Upper lobe of right lung (tissue), 1 donor: ENCODE measurements around the gene RXFP4. TPM values are rescaled to one million over a fixed set of nuclear protein-coding genes. Genes with fewer than 3 reads are reported as not detected.

ENCODE experiments used
- ATAC-seq: fragments of 200-7000 bp; cut with Tn5 transposase; one replicate; pipeline ENCODE4 v1.9.1; 2020; ENCODE audit warnings: mild to moderate bottlenecking, moderate library complexity
- DNase-seq: peaks from one replicate; pipeline ENCODE4 v3.0.0-alpha.2; 2020
- H3K27ac ChIP-seq: fragments of 200-600 bp; one replicate; pipeline ENCODE4 v1.8.0; 2022
- H3K27me3 ChIP-seq: fragments of 200-600 bp; one replicate; pipeline ENCODE4 v1.8.0; 2022; ENCODE audit warnings: mild to moderate bottlenecking
- H3K36me3 ChIP-seq: fragments of 200-600 bp; one replicate; pipeline ENCODE4 v1.8.0; 2022
- H3K4me1 ChIP-seq: fragments of 200-600 bp; one replicate; pipeline ENCODE4 v1.8.0; 2022
- H3K4me3 ChIP-seq: fragments of 200-600 bp; one replicate; pipeline ENCODE4 v1.8.0; 2022; ENCODE audit warnings: mild to moderate bottlenecking
- H3K9me3 ChIP-seq: fragments of 200-600 bp; one replicate; pipeline ENCODE4 v1.8.0; 2022
- intact Hi-C: fragments of 100-400 bp; cut with DNase I; formaldehyde crosslinking; loops from one replicate; pipeline ENCODE4 v1.11.0; 2022
- total RNA-seq: library from RNA; stranded (reverse); fragmentation: NEBNext Ultra II Directional; extraction: Animal tissue kit (Norgen Biotek cat#: 25700); gene quantifications from one replicate; pipeline ENCODE4 v1.2.1, GENCODE V29; 2021
- TF ChIP-seq, protein P1 (sequence below): fragments of 200-600 bp; IDR thresholded peaks from one replicate; pipeline ENCODE4 v1.8.0; 2022; ENCODE audit warnings: antibody characterized with exemption
- donor health status: DM: no; HTN: yes; CAD: no; lungs with severe emphysema.

Gene RXFP4
- total RNA-seq, 1 donor from 2014 or later = not detected

DNA sequence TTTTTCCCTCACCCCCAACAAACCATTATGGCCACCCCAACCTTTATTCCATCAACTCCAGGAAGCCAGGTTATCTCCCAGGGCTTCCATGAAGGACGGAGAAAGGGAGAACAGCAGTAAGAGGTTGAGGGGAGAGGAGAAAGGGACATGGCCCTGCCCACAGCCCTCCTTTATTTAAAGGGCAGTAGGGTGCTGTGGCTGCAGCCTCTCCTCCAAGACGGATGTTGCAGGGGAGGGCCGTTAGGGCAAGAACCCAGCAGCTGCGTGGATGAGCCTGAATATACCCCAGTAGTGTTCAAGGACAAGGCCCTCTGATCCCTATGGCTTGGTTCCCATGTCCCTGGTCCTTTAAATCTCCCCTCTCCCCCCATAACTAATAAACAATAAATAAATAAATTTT lies 5.9 kb downstream of the RXFP4 start:
- peaks cover 65% of the 10 kb centered on the region for H3K36me3 ChIP-seq
- H3K27ac ChIP-seq = no peak overlapping the region
- intact Hi-C loops = no loop called here
- no peak overlapping the region for H3K4me3 ChIP-seq
- H3K4me1 ChIP-seq = peaks cover 33% of the 10 kb centered on the region
- no peak for ATAC-seq
- H3K27me3 ChIP-seq = no peaks in the 10 kb centered on the region
- TF ChIP-seq, protein P1, sequence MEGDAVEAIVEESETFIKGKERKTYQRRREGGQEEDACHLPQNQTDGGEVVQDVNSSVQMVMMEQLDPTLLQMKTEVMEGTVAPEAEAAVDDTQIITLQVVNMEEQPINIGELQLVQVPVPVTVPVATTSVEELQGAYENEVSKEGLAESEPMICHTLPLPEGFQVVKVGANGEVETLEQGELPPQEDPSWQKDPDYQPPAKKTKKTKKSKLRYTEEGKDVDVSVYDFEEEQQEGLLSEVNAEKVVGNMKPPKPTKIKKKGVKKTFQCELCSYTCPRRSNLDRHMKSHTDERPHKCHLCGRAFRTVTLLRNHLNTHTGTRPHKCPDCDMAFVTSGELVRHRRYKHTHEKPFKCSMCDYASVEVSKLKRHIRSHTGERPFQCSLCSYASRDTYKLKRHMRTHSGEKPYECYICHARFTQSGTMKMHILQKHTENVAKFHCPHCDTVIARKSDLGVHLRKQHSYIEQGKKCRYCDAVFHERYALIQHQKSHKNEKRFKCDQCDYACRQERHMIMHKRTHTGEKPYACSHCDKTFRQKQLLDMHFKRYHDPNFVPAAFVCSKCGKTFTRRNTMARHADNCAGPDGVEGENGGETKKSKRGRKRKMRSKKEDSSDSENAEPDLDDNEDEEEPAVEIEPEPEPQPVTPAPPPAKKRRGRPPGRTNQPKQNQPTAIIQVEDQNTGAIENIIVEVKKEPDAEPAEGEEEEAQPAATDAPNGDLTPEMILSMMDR = no peak
- no peaks in the 10 kb centered on the region for H3K9me3 ChIP-seq
- DNase-seq = peak; percentile 19

DNA sequence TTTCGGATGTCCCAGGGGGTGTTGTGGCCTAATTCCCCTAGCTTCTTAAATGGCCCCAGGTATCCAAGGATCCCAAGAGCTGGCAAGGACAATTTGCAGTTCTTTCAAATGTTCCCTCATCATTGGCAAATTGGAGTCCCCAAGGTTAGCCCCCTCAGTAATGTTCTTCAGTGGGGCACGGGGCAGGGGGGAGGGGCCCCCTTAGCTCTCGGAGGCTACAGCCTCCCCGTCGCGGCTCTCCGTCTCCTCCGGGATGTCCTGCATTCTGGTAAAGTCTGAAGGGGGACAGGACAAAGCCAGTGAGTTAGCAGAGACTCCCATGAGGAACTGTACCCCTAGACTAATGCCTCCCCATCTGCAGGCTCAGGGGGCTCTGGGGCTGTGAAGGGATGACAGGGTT lies 6.3 kb downstream of the RXFP4 start:
- intact Hi-C loops = no loop called here
- ATAC-seq = no peak
- H3K27ac ChIP-seq = no peak overlapping the region
- TF ChIP-seq, protein P1 = no peak
- H3K9me3 ChIP-seq = no peaks in the 10 kb centered on the region
- peaks cover 70% of the 10 kb centered on the region for H3K36me3 ChIP-seq
- peak; percentile 27 for DNase-seq
- no peak overlapping the region for H3K4me3 ChIP-seq
- peaks cover 29% of the 10 kb centered on the region for H3K4me1 ChIP-seq
- no peaks in the 10 kb centered on the region for H3K27me3 ChIP-seq

DNA sequence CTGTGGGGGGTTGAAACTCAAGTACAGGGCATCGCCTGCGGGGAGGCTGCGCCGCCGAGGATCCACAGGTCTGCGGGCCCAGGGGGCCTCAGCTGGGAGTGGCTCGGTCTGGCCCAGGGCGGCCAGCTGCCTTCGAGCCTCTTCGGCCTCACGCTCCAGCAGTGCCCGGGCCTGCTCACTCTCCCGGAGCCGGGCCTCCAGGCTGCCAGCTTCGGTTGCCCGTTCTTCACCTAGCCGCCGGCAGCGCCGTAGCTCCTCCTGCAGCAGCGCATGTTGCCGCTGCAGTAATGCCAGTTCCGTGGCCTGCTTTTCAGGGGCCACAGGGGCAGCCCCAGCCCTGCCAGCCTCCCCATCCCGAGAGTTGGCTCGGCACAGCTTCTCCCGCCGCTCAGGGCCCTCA lies 9.4 kb downstream of the RXFP4 start:
- no peaks in the 10 kb centered on the region for H3K27me3 ChIP-seq
- intact Hi-C loops = no loop called here
- H3K27ac ChIP-seq = no peak overlapping the region
- peak; percentile 55 for DNase-seq
- TF ChIP-seq, protein P1 = no peak
- no peaks in the 10 kb centered on the region for H3K9me3 ChIP-seq
- H3K4me3 ChIP-seq = no peak overlapping the region
- H3K4me1 ChIP-seq = peaks cover 9% of the 10 kb centered on the region
- H3K36me3 ChIP-seq = peaks cover 98% of the 10 kb centered on the region
- no peak for ATAC-seq

DNA sequence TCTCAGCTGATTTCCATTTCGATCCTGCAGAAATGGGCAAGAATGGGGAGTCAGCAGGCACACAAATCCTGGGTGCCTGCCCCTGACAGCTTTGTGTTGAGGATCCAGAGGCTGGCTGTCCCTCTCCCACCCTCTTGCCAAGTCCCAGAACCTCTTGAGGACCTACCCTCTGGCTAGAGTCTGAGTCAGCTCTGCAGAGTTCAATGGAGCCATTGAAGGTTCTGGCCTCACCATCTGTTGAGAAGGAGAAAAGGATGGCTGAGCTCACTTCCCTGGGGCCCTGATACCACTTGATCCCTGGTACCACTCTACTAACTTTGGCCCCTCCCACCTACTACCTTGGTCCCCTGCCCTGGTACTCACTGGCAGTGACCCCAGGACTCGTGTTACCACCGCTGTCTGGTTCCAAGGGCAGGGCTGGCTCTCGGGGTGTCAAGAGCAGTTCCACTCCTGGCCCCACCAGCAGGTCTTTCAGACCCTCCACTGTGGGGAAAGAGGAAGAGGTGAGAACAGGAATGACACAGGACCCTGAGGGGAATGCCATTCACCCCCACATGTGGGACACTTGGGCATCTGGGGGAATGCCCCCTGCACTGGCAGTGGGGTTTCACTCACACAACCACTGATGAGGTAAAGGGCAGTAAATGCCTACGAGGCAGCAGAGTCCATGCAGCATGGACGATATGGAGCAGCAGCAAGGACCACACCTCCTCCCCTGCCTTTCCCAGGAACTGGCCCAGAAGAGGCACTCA lies 10.5 kb downstream of the RXFP4 start:
- Histone ChIP-seq H3K9me3 (no peaks in the 10 kb centered on the region), H3K27me3 (no peaks in the 10 kb centered on the region), H3K4me3 (no peak overlapping the region), H3K36me3 (peaks cover 98% of the 10 kb centered on the region), H3K4me1 (no peaks in the 10 kb centered on the region), H3K27ac (no peak overlapping the region)
- no peak for DNase-seq
- TF ChIP-seq, protein P1 = no peak
- intact Hi-C loops = no loop called here
- ATAC-seq = peak; percentile 12

DNA sequence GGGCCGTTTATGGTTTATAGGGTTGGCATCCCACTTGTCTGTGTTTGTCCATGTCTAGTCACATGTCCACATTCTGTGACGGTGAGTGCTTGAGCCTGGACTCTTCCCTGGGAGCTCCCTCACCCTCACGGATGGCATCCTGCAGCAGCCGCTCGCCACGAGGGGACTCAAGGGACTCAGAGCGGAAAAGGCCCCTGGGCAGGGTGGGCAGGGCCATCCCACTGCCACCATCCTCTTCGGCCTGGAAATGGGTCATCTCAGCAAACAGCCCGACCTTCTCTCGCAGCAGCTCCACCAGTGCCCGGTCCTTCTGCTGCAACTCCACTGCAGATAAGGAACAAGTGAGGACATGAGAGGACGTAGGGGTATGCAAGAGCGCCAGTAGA lies 11.1 kb downstream of the RXFP4 start:
- H3K27ac ChIP-seq = no peak overlapping the region

More for the DNA sequence above, 11.1 kb downstream of the RXFP4 start:
- no peak overlapping the region for H3K4me3 ChIP-seq
- H3K4me1 ChIP-seq = no peaks in the 10 kb centered on the region
- DNase-seq = no peak
- H3K36me3 ChIP-seq = peaks cover 98% of the 10 kb centered on the region
- TF ChIP-seq, protein P1 = no peak
- intact Hi-C loops = no loop called here
- no peak for ATAC-seq
- H3K27me3 ChIP-seq = no peaks in the 10 kb centered on the region
- H3K9me3 ChIP-seq = no peaks in the 10 kb centered on the region
